H1 (cell line): ENCODE results near the gene CTIF.

Experiments
- CTCF ChIP-seq, 3 experiments: IDR thresholded peaks; 1 replicate in 2 of 3; 2 replicates in 1 of 3; pipeline versions ENCODE4 v1.5.1 to v1.6.1; 2011; ENCODE audit warnings: low read length in 3 of 3, mild to moderate bottlenecking in 3 of 3, inconsistent platforms in 2 of 3, low read depth in 1 of 3, moderate library complexity in 1 of 3; ENCODE audit not compliant: insufficient read depth in 1 of 3; ENCODE audit errors: control extremely low read depth in 1 of 3
- EP300 ChIP-seq, 2 experiments: IDR thresholded peaks; 1 replicate in 1 of 2; 2 replicates in 1 of 2; pipeline ENCODE4 v1.6.1; 2011 to 2012; ENCODE audit warnings: low read depth in 2 of 2, low read length in 2 of 2, mild to moderate bottlenecking in 2 of 2, borderline replicate concordance in 1 of 2, inconsistent platforms in 1 of 2, moderate library complexity in 1 of 2
- EZH2 ChIP-seq: fragments of 200-600 bp; sonication (generic); IDR thresholded peaks from 2 replicates; pipeline ENCODE4 v1.7.1; 2012; ENCODE audit warnings: low read depth, mild to moderate bottlenecking, moderate library complexity, low read length, inconsistent platforms; ENCODE audit not compliant: severe bottlenecking
- POLR2AphosphoS5 ChIP-seq: IDR thresholded peaks from 2 replicates; pipeline ENCODE4 v1.6.1; 2011; ENCODE audit warnings: low read depth, low read length
- RAD21 ChIP-seq, 2 experiments: IDR thresholded peaks in 1 of 2; conservative IDR thresholded peaks in 1 of 2; 2 replicates each; pipeline ENCODE4 v1.6.1; 2011; ENCODE audit warnings: low read depth in 2 of 2, low read length in 2 of 2, improper control_type of control experiment in 1 of 2, inconsistent platforms in 1 of 2, mild to moderate bottlenecking in 1 of 2, moderate library complexity in 1 of 2
- RBBP5 ChIP-seq: IDR thresholded peaks from 2 replicates; pipeline ENCODE4 v1.7.1; 2012; ENCODE audit warnings: low read depth, mild to moderate bottlenecking, inconsistent platforms, low read length, moderate library complexity, borderline replicate concordance
- SP1 ChIP-seq: IDR thresholded peaks from 2 replicates; pipeline ENCODE4 v1.6.1; 2011; ENCODE audit warnings: low read depth, low read length
- USF2 ChIP-seq: IDR thresholded peaks from 2 replicates; pipeline ENCODE4 v1.6.1; 2011; ENCODE audit warnings: low read length, improper control_type of control experiment

- no peak for TF ChIP-seq USF2
- no peak for TF ChIP-seq CTCF (IDR thresholded peaks at IDR 0.05; ENCODE audit: control extremely low read depth in 1 of 3, insufficient read depth in 1 of 3, low read depth in 1 of 3, low read length in 3 of 3)
- TF ChIP-seq POLR2AphosphoS5, result no peak
- no peak for TF ChIP-seq RBBP5
- TF ChIP-seq RAD21 (IDR thresholded peaks at IDR 0.05 in 1 of 2, conservative IDR thresholded peaks at IDR 0.05 in 1 of 2; ENCODE audit: low read depth in 2 of 2, low read length in 2 of 2), result no peak
- no peak for TF ChIP-seq EZH2
- TF ChIP-seq EP300 (IDR thresholded peaks at IDR 0.05; ENCODE audit: borderline replicate concordance in 1 of 2, low read depth in 2 of 2, low read length in 2 of 2), result no peak
- no peak for TF ChIP-seq SP1
These were observed 281.8 kb downstream of the CTIF start for GRCh38 chr18:48820483-48821250.
